Brain microvascular endothelial cell (primary cell): Measurements from ENCODE around the gene ST3GAL4.

ENCODE experiments used
- DNase-seq: peaks from one replicate; pipeline ENCODE4 v3.0.0-alpha.2; 2020
- H3K27ac ChIP-seq: fragments of 250-450 bp; sonication (Bioruptor Pico); 2 replicates; pipeline ENCODE4 v1.5.1; 2020; ENCODE audit warnings: mild to moderate bottlenecking, moderate library complexity
- H3K27me3 ChIP-seq: fragments of 250-450 bp; sonication (Bioruptor Pico); replicated peaks from 2 replicates; pipeline ENCODE4 v1.5.1; 2020; ENCODE audit warnings: mild to moderate bottlenecking
- H3K36me3 ChIP-seq: fragments of 250-450 bp; sonication (Bioruptor Pico); replicated peaks from 2 replicates; pipeline ENCODE4 v1.5.1; 2020; ENCODE audit warnings: mild to moderate bottlenecking
- H3K4me3 ChIP-seq: 2 replicates; pipeline ENCODE4 v1.5.1; 2011; ENCODE audit warnings: low read depth, mild to moderate bottlenecking, control low read depth, low read length, moderate library complexity
- in situ Hi-C: cut with HindIII; loops from 2 replicates; pipeline ENCODE4 v1.10.0; 2017; ENCODE audit warnings: low sequenced_read_pairs, low pct_ligation_motif_present
- TF ChIP-seq, protein P1 (sequence below): IDR thresholded peaks from 2 replicates; pipeline ENCODE4 v1.5.1; 2011; ENCODE audit warnings: low read depth, mild to moderate bottlenecking, moderate library complexity, low read length, control low read depth, inconsistent platforms; ENCODE audit errors: missing control alignments

The ST3GAL4 gene

DNA sequence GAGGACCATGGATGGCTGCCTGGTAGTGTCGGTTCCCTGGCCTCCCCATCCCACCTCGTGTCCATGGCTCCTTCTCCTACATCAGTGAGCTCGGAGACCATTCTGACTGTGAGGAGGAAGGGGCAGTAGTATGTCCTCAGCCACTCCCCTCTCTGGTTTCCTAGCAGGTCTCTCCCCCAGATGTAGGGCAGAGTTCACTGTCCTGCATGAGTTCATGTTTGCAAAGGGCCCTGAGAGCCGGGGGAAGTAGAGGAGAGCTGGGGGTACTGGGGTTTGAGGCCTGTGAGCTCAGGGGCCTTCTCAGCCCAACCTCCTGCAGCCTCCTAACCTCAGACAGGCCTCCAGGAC lies 18.4 kb upstream of the ST3GAL4 start:
- DNase-seq: no peak
- no peak overlapping the region for H3K4me3 ChIP-seq
- H3K27ac ChIP-seq: no peak overlapping the region
- in situ Hi-C loops: no loop called here
- TF ChIP-seq, protein P1, sequence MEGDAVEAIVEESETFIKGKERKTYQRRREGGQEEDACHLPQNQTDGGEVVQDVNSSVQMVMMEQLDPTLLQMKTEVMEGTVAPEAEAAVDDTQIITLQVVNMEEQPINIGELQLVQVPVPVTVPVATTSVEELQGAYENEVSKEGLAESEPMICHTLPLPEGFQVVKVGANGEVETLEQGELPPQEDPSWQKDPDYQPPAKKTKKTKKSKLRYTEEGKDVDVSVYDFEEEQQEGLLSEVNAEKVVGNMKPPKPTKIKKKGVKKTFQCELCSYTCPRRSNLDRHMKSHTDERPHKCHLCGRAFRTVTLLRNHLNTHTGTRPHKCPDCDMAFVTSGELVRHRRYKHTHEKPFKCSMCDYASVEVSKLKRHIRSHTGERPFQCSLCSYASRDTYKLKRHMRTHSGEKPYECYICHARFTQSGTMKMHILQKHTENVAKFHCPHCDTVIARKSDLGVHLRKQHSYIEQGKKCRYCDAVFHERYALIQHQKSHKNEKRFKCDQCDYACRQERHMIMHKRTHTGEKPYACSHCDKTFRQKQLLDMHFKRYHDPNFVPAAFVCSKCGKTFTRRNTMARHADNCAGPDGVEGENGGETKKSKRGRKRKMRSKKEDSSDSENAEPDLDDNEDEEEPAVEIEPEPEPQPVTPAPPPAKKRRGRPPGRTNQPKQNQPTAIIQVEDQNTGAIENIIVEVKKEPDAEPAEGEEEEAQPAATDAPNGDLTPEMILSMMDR: no peak
- H3K36me3 ChIP-seq: no peaks in the 10 kb centered on the region
- no peaks in the 10 kb centered on the region for H3K27me3 ChIP-seq

DNA sequence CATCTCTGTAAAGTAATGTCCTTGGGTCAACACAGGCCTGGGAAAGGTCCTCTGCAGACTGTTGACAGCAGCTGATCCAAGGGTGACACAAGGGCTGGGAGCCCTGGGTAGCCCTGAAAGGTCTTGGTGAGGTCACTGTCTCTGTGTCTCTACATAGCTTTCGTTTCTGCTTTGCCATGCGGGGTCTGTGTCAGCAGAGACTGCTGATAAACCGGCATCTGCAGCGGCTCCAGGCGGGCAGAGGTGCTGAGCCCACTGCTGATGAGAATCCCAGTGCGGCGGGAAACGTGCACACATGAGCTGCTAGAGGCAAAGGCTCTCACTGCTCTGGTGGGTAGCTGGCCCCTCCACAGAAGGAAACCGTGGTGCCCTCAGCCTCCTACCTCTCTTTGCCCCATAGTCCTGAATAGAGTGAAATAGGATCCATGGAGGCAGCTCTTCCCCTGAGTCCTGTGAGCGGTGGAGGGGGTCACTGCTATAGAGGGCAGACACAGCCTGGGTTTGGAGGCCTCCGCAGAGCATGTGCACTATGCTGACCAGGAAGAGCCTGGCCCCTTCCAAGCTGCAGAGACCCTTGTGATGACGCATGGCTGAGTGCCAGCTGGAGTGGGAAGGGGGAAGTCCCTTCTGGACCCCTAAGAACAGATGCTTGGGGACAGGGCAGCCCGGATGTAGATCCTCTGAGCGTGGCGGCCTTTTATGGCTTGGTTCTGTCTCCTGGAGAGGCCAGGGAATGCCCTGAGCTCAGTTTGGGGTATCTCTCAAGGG lies 17.8 kb upstream of the ST3GAL4 start:
- Histone ChIP-seq H3K27me3 (no peaks in the 10 kb centered on the region), H3K4me3 (no peak overlapping the region), H3K36me3 (no peaks in the 10 kb centered on the region), H3K27ac (no peak overlapping the region)
- DNase-seq: no peak
- TF ChIP-seq, protein P1: no peak
- in situ Hi-C loops: no loop called here

DNA sequence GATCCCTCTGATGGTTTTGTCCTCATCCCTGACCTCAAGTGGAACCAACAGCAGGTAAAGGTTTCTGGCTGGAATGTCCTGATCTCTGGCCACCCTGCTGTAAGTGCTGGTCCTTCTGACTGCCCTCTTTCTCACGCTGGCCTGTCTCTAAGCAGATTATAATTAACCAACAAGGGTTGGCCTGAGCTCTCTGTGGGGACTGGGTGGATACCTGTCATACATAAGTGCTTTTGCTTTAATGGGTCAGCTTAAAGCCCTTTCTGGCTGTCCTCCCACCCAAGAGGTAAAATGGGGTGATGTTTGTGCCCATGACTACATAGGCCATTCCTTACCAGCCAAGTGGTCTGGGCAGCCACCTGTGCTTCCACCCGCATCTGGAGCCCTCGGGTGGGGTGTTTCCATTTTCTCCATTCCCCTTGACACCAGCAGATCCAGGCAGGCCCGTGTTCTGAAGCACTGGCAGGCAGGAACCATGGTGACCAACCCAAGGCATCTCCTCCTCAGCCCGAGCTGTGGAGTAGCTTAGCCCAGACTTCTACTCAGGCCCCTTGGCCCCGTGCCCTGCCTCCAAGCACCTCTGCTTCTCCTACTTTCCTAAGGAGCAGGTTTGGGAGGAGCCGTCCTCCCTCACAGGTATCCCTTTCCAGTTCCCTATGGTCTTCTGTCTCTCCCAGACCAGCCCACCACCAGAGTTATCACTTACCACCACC lies 17.0 kb upstream of the ST3GAL4 start:
- DNase-seq: no peak
- in situ Hi-C loops: no loop called here
- Histone ChIP-seq H3K4me3 (no peak overlapping the region), H3K27ac (no peak overlapping the region), H3K27me3 (no peaks in the 10 kb centered on the region), H3K36me3 (no peaks in the 10 kb centered on the region)
- TF ChIP-seq, protein P1: no peak

DNA sequence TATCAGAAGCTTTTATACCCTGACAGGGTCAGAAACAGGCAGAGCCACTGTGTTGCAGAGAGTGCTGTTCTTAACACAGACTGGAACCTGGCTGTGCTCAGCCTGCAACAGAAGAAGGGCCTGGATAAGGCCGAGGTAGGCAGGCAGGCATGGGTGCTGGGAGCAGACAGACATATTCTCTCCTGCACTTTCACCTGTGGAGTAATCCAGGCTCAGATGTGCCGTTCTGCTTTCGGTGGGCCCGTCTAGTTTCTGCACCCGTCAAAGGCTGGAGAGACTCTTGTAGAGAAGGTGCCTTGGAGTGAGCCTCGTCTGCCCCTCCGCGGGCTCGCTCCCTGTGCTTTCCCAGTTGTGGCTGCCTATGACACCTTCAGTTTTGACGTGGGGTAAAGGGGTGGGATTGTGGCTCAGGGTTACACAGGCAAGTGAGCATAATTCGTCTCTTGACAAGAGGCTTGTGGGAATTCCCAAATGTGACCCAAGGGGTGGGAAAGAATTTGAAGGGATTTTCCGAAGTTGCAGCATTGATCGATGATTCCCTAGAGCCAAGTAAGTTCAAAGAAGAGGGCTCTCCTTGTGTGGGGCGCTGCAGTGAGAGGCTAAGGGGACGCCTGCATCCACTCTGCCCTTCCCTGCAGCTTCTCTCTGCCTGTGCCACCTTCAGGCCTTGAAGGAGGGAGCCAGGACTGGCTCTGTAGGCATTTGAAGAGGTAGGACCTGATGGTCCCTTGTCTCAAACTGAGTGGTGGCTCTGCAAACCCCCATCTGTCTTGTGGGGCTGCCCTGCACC lies 16.2 kb upstream of the ST3GAL4 start:
- H3K27ac ChIP-seq: no peak overlapping the region
- no peaks in the 10 kb centered on the region for H3K36me3 ChIP-seq
- no peak for DNase-seq
- in situ Hi-C loops: no loop called here
- no peaks in the 10 kb centered on the region for H3K27me3 ChIP-seq
- TF ChIP-seq, protein P1: no peak
- H3K4me3 ChIP-seq: no peak overlapping the region

DNA sequence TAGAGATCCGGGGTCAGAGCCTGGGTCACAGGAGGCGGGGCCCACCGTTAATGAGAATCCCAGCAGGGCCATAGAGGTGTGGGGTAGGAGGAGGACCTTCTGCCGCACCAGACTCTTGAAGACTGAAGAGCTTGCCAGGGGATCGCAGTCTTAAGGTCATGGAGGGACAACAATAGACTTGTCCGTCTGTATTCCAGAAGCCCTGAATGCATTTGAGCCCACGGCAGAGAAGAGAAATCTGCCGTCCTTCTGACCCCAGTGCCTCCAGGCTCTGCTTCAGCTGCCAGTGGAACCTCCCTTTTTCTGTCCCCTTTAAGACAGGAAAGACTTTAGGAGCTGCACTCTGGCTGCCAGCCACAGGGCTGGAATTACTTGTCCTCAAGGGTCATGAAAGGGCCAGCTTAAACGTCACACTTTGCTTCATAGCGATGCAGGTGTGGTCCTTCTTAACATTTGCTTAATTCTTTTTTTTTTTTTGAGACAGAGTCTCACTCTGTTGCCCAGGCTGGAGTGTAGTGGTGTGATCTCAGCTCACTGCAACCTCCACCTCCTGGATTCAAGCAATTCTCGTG lies 15.5 kb upstream of the ST3GAL4 start:
- Histone ChIP-seq H3K27me3 (no peaks in the 10 kb centered on the region), H3K36me3 (no peaks in the 10 kb centered on the region), H3K4me3 (no peak overlapping the region), H3K27ac (no peak overlapping the region)
- in situ Hi-C loops: no loop called here
- TF ChIP-seq, protein P1: no peak
- DNase-seq: no peak
